H1 (cell line): Measurements from ENCODE around the gene GAPDHS. TPM values are rescaled to one million over a fixed set of nuclear protein-coding genes. Genes with fewer than 3 reads are reported as not detected.
A peak's percentile ranks its signal among the peaks of the same experiment; 100 is the strongest.

Experiments used
- CTCF ChIA-PET: fragments of 300-600 bp; sonication (Branson Sonifier 250); formaldehyde crosslinking; loops from one replicate; lab custom pipeline; 2021; ENCODE audit not compliant: partially characterized antibody; lab: Charles Lee
- POLR2A ChIA-PET: fragments of 300-600 bp; sonication (Branson Sonifier 250); formaldehyde crosslinking; loops from one replicate; lab custom pipeline; 2021; ENCODE audit warnings: inconsistent platforms; ENCODE audit not compliant: partially characterized antibody; lab: Charles Lee
- DNase-seq, 2 experiments: peaks; one replicate each; pipeline versions ENCODE4 v3.0.0 to v3.0.0-alpha.2; 2010 to 2022; ENCODE audit warnings: low spot score in 2 of 2, low read depth in 1 of 2, mixed read lengths in 1 of 2
- FAIRE-seq: peaks from 2 replicates; lab custom pipeline; 2011; peaks lifted over from hg19 to GRCh38; lab: Jason Lieb, UNC
- H2AFZ ChIP-seq: 2 replicates; pipeline ENCODE4 v1.8.1; 2012; ENCODE audit warnings: low read length, inconsistent platforms
- H2AK5ac ChIP-seq: 2 replicates; pipeline ENCODE4 v1.6.1; 2013; ENCODE audit warnings: low read depth, low read length
- H2BK120ac ChIP-seq: replicated peaks from 2 replicates; pipeline ENCODE3; 2013; ENCODE audit warnings: low read depth, low read length, inconsistent platforms
- H2BK12ac ChIP-seq: 2 replicates; pipeline ENCODE4 v1.6.1; 2013; ENCODE audit warnings: low read depth, low read length
- H2BK15ac ChIP-seq: 2 replicates; pipeline ENCODE4 v1.6.1; 2013; ENCODE audit warnings: low read length
- H2BK20ac ChIP-seq: 2 replicates; pipeline ENCODE4 v1.6.1; 2013; ENCODE audit warnings: low read length
- H2BK5ac ChIP-seq: 2 replicates; pipeline ENCODE4 v1.6.1; 2013; ENCODE audit warnings: low read depth, low read length
- H3K14ac ChIP-seq: 2 replicates; pipeline ENCODE4 v1.6.1; 2013; ENCODE audit warnings: inconsistent platforms; ENCODE audit not compliant: insufficient read length
- H3K18ac ChIP-seq: 2 replicates; pipeline ENCODE4 v1.6.1; 2013; ENCODE audit warnings: low read length; ENCODE audit errors: extremely low read depth
- H3K23ac ChIP-seq: 2 replicates; pipeline ENCODE4 v1.6.1; 2013; ENCODE audit warnings: inconsistent platforms; ENCODE audit not compliant: insufficient read length
- H3K23me2 ChIP-seq: 2 replicates; pipeline ENCODE4 v1.6.1; 2013; ENCODE audit warnings: low read depth, low read length
- H3K27ac ChIP-seq: 2 replicates; pipeline ENCODE4 v1.6.1; 2011; ENCODE audit warnings: low read depth, low read length, inconsistent platforms
- H3K27me3 ChIP-seq, 4 experiments: replicated peaks in 1 of 4; 1 replicate in 1 of 4; 2 replicates in 3 of 4; pipeline versions ENCODE4 v1.6.1 to v1.8.1; 2011 to 2013; ENCODE audit warnings: low read length in 3 of 4, mild to moderate bottlenecking in 3 of 4, inconsistent platforms in 2 of 4, mixed read lengths in 2 of 4, moderate library complexity in 1 of 4; ENCODE audit not compliant: control insufficient read depth in 3 of 4, insufficient read depth in 3 of 4; ENCODE audit errors: extremely low read depth in 1 of 4
- H3K36me3 ChIP-seq, 4 experiments: 2 replicates each; pipeline versions ENCODE4 v1.6.1 to v1.8.1; 2011 to 2013; ENCODE audit warnings: mild to moderate bottlenecking in 4 of 4, low read length in 3 of 4, moderate library complexity in 2 of 4, control low read depth in 1 of 4, inconsistent platforms in 1 of 4; ENCODE audit not compliant: insufficient read depth in 4 of 4, control insufficient read depth in 2 of 4
- H3K4ac ChIP-seq: replicated peaks from 2 replicates; pipeline ENCODE3; 2013; ENCODE audit warnings: low read length, low read depth, mixed read lengths, inconsistent platforms; ENCODE audit not compliant: insufficient read length
- H3K4me1 ChIP-seq, 4 experiments: replicated peaks in 1 of 4; 1 replicate in 1 of 4; 2 replicates in 3 of 4; pipeline versions ENCODE4 v1.6.1 to v1.8.1; 2011 to 2013; ENCODE audit warnings: low read length in 3 of 4, inconsistent platforms in 2 of 4, mixed read lengths in 1 of 4; ENCODE audit not compliant: insufficient read depth in 4 of 4, control insufficient read depth in 3 of 4
- H3K4me2 ChIP-seq, 2 experiments: 2 replicates each; pipeline versions ENCODE4 v1.6.1 to v1.8.1; 2011 to 2013; ENCODE audit warnings: low read depth in 2 of 2, low read length in 2 of 2, control low read depth in 1 of 2, inconsistent platforms in 1 of 2, mild to moderate bottlenecking in 1 of 2; ENCODE audit not compliant: insufficient read depth in 1 of 2
- H3K4me3 ChIP-seq, 4 experiments: fragments of 200-600, 300-600 bp in 1 of 4; sonication (generic), shearing (Covaris generic), sonication (Bioruptor Twin) in 1 of 4; 2 replicates each; pipeline versions ENCODE4 v1.5.1 to v1.8.1; 2011 to 2016; ENCODE audit warnings: low read length in 4 of 4, low read depth in 3 of 4, control low read depth in 2 of 4, inconsistent platforms in 2 of 4, mild to moderate bottlenecking in 2 of 4, mixed read lengths in 1 of 4, moderate library complexity in 1 of 4; ENCODE audit not compliant: insufficient read depth in 2 of 4; ENCODE audit errors: extremely low read depth in 1 of 4
- H3K56ac ChIP-seq: replicated peaks from 2 replicates; pipeline ENCODE3; 2013; ENCODE audit warnings: low read depth, mild to moderate bottlenecking, mixed read lengths, low read length, inconsistent platforms; ENCODE audit not compliant: insufficient read length
- H3K79me1 ChIP-seq: 2 replicates; pipeline ENCODE4 v1.6.1; 2013; ENCODE audit warnings: low read depth, low read length, control low read depth
- H3K79me2 ChIP-seq, 2 experiments: 2 replicates each; pipeline versions ENCODE4 v1.6.1 to v1.8.1; 2012 to 2013; ENCODE audit warnings: low read length in 2 of 2, mild to moderate bottlenecking in 2 of 2, inconsistent platforms in 1 of 2; ENCODE audit not compliant: insufficient read depth in 2 of 2, control insufficient read depth in 1 of 2
- H3K9ac ChIP-seq, 4 experiments: replicated peaks in 1 of 4; 1 replicate in 1 of 4; 2 replicates in 3 of 4; pipeline versions ENCODE4 v1.6.1 to v1.8.1; 2011 to 2013; ENCODE audit warnings: low read depth in 3 of 4, low read length in 3 of 4, control low read depth in 2 of 4, mild to moderate bottlenecking in 2 of 4, moderate library complexity in 2 of 4, inconsistent platforms in 1 of 4; ENCODE audit errors: extremely low read depth in 1 of 4
- H3K9me3 ChIP-seq, 2 experiments: 2 replicates each; pipeline versions ENCODE4 v1.6.1 to v1.8.1; 2012 to 2013; ENCODE audit warnings: mild to moderate bottlenecking in 2 of 2, moderate library complexity in 2 of 2, control low read depth in 1 of 2, inconsistent platforms in 1 of 2, low read depth in 1 of 2, low read length in 1 of 2, mixed read lengths in 1 of 2; ENCODE audit not compliant: insufficient read depth in 2 of 2
- H4K20me1 ChIP-seq, 2 experiments: replicated peaks in 1 of 2; 2 replicates each; pipeline versions ENCODE3 to v1.8.1; 2011 to 2013; ENCODE audit warnings: inconsistent platforms in 2 of 2, low read length in 2 of 2, mild to moderate bottlenecking in 1 of 2; ENCODE audit not compliant: insufficient read depth in 2 of 2, control insufficient read depth in 1 of 2
- H4K5ac ChIP-seq: 2 replicates; pipeline ENCODE4 v1.6.1; 2013; ENCODE audit warnings: low read length, low read depth, mixed read lengths, inconsistent platforms; ENCODE audit not compliant: insufficient read length
- H4K8ac ChIP-seq: 2 replicates; pipeline ENCODE4 v1.8.0; 2013; ENCODE audit warnings: mild to moderate bottlenecking, moderate library complexity, low read length, inconsistent platforms; ENCODE audit not compliant: insufficient read depth; ENCODE audit errors: extremely low read depth
- H4K91ac ChIP-seq: replicated peaks from 2 replicates; pipeline ENCODE3; 2013; ENCODE audit warnings: low read length, mixed read lengths, inconsistent platforms; ENCODE audit not compliant: insufficient read length
- WGBS, 2 experiments: shearing (Covaris generic) in 1 of 2; methylation state at CpG; one replicate each; pipeline versions ENCODE4 v1.1.6 to v1.1.7; 2013 to 2015; ENCODE audit warnings: low lambda C conversion rate in 2 of 2, mixed read lengths in 2 of 2, inconsistent platforms in 1 of 2, low coverage in 1 of 2, missing lambda C conversion rate in 1 of 2; ENCODE audit not compliant: insufficient replicate concordance in 2 of 2, insufficient coverage in 1 of 2, insufficient read length in 1 of 2; ENCODE audit errors: extremely low coverage in 1 of 2, missing lambda C conversion rate in 1 of 2; 5-methylcytosine and 5-hydroxymethylcytosine counted together
- polyA plus RNA-seq, 7 experiments: library from polyadenylated mRNA; depleted of rRNA in 3 of 7; stranded (reverse) in 5 of 7; unstranded in 2 of 7; fragments of >200 nt in 5 of 7; fragments of 200-250 nt in 2 of 7; gene quantifications; 1 replicate in 5 of 7; 2 replicates in 1 of 7; 4 replicates in 1 of 7; pipeline versions ENCODE4 v1.2.1 to v1.2.3, GENCODE V29; 2011 to 2013; ENCODE audit warnings: missing spikeins in 2 of 7, mixed read lengths in 2 of 7
- total RNA-seq: library from RNA; stranded (reverse); fragmentation: NEBNext Ultra II Directional; extraction: Animal tissue kit (Norgen Biotek cat#: 25700); gene quantifications from 2 replicates; pipeline ENCODE4 v1.2.1, GENCODE V29; 2021

The GAPDHS gene
- total and polyA plus RNA-seq, 2 of the 8 experiments (the other 6 are each of a cell fraction or from before 2014, with no cell fraction given) = 0.26 TPM; not detected in 1

DNA sequence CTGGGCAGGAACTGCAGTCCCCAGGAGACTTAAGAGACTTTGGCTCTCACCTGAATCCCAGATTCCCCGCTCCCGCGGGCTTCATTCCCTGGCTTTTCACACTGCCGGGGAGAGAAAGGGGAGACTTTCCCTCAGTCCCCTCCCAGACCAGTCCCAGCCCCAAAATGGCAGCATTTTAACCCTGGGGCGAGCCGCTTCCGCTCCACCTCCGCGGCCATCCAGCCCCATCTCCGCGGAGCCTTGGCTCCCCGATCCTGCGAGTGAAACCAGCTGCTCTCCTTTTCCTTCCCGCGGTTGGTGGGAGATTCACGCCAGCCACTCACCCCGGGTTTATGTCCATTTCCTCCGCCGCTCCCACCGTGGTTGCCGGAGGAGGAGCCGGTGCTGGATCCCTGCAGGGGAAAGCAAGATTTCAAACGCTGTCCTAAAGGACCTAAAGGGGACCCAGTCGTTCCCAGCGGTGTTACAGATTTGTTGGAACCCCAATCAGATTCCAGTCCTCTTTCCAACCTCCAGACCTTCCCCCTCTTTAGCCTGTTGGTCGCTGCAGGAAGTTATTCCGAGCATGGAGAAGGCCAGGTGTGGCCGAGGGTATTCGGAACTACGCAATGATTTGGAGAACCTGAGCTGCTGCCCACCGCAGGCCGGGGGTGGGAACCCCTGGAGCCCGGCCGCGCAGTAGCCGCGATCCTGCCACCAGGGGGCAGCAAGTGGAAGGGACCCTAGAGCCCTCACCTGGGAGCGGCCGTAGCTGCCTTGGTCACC, 23.2 kb upstream of the GAPDHS start:
- Histone ChIP-seq H2BK120ac (no peak overlapping the region), H3K79me2 (peaks cover 0 to 34% of the 10 kb centered on the region in 2 experiments; a peak in 2 of 4 replicates), H3K27ac (peak overlapping the region; percentile 92), H2BK15ac (no peak overlapping the region; the same call in 1 of the 2 replicates), H2BK12ac (peak overlapping the region; percentile 87; the same call in 1 of the 2 replicates), H4K5ac (peak overlapping the region; percentile 89), H3K18ac (peak overlapping the region; percentile 89), H3K27me3 (peaks cover 0 to 11% (median 6%) of the 10 kb centered on the region in 4 experiments; a peak in 3 of 7 replicates), H2AFZ (peak overlapping the region; percentile 75; the same call in 1 of the 2 replicates), H3K9ac (peak overlapping the region; percentile 64 to 95 (median 93)), H4K8ac (peak overlapping the region; percentile 98; the same call in 1 of the 2 replicates), H3K4me1 (peaks cover 0 to 25% (median 21%) of the 10 kb centered on the region in 4 experiments; a peak in 6 of 7 replicates), H4K91ac (peak overlapping the region; percentile 63), H3K56ac (peak overlapping the region; percentile 70), H3K4ac (peak overlapping the region; percentile 87), H3K23me2 (peaks cover 14% of the 10 kb centered on the region), H3K4me3 (peak overlapping the region; percentile 77 to 99 (median 93)), H4K20me1 (peaks cover 0 to 3% of the 10 kb centered on the region in 2 experiments), H3K23ac (no peak overlapping the region), H2BK20ac (no peak overlapping the region), H3K79me1 (peaks cover 2% of the 10 kb centered on the region; the same call in 1 of the 2 replicates), H3K9me3 (no peaks in the 10 kb centered on the region), H3K14ac (no peak overlapping the region), H3K4me2 (peak overlapping the region; percentile 84 to 86), H2AK5ac (no peak overlapping the region), H2BK5ac (peak overlapping the region; percentile 94), H3K36me3 (peaks cover 11 to 30% (median 17%) of the 10 kb centered on the region in 4 experiments)
- DNase-seq (peak; percentile 78 to 98), FAIRE-seq (peak; percentile 68)
- 3% methylated on average over 39 of the region's 39 CpGs; no CpG with 5 or more reads in 1 of the 2 experiments for WGBS, 2 experiments
- ChIA-PET POLR2A (interaction anchor here (0.6 to 7.4 kb wide), 64 partner anchors 8 to 1628 kb away, joined by 3 to 110 read pairs (median 4); partner anchors contain the start of genes COX6B1, GAPDHS, HAUS5 and SBSN), CTCF (interaction anchor here (0.6 to 3.7 kb wide), 31 partner anchors 10 to 205 kb away, joined by 3 to 28 read pairs (median 5); partner anchors contain the start of gene PMIS2)
